Sigmoid colon (tissue), 4 donors: ENCODE measurements around the gene TBC1D9B.

Experiments
- CTCF ChIP-seq, 4 experiments: fragments of 450-650 bp in 3 of 4; fragments of 200-600 bp in 1 of 4; IDR thresholded peaks; one replicate each; pipeline ENCODE4 v1.5.1; 2016 to 2019; ENCODE audit warnings: antibody characterized with exemption in 4 of 4, mild to moderate bottlenecking in 3 of 4, moderate library complexity in 2 of 4
- EP300 ChIP-seq, 4 donors: sonication (generic); formaldehyde crosslinking; IDR thresholded peaks; one replicate each; pipeline ENCODE4 v1.6.1; 2017; ENCODE audit warnings: antibody characterized with exemption in 4 of 4
- POLR2AphosphoS5 ChIP-seq, 4 donors: sonication (generic); formaldehyde crosslinking; IDR thresholded peaks; one replicate each; pipeline ENCODE4 v1.6.1; 2017; ENCODE audit warnings: antibody characterized with exemption in 4 of 4

GRCh38 chr5:179833709-179834070, 74.0 kb downstream of the TBC1D9B start:
- TF ChIP-seq CTCF (IDR thresholded peaks at IDR 0.05) (no peak), POLR2AphosphoS5 (IDR thresholded peaks at IDR 0.05) (no peak), EP300 (IDR thresholded peaks at IDR 0.05) (no peak)
